SK-N-SH treated with all-trans-retinoic acid at 6 μM for 48 hours (cell line): ENCODE results near the gene ZEB1.
"Not testable (repeated sequence)": the region's sequence is repeated elsewhere in the genome, so short reads cannot be mapped to it uniquely, and the experiment has no call there.

Experiments
- ATAC-seq: fragments of 200-7000 bp; cut with Tn5 transposase; 3 replicates; pipeline ENCODE4 v1.9.1; 2020; ENCODE audit warnings: mild to moderate bottlenecking, moderate library complexity
- ARNTL ChIP-seq: fragments of 450-650 bp; formaldehyde crosslinking; IDR thresholded peaks from 2 replicates; pipeline ENCODE4 v1.5.0; 2020; ENCODE audit warnings: low read depth, mild to moderate bottlenecking, moderate library complexity, borderline replicate concordance
- BACH2 ChIP-seq: fragments of 250-450 bp; sonication (Bioruptor Pico); IDR thresholded peaks from 2 replicates; pipeline ENCODE4 v1.9.0; 2021; ENCODE audit warnings: mild to moderate bottlenecking, borderline replicate concordance
- CSDC2 ChIP-seq: fragments of 250-450 bp; sonication (Bioruptor Pico); IDR thresholded peaks from 2 replicates; pipeline ENCODE4 v1.5.0; 2020; ENCODE audit warnings: mild to moderate bottlenecking, moderate library complexity
- GLIS3 ChIP-seq: fragments of 250-450 bp; sonication (Bioruptor Pico); IDR thresholded peaks from 2 replicates; pipeline ENCODE4 v1.5.0; 2020; ENCODE audit warnings: mild to moderate bottlenecking, moderate library complexity
- ISL1 ChIP-seq: fragments of 250-450 bp; sonication (Bioruptor Pico); IDR thresholded peaks from 2 replicates; pipeline ENCODE4 v2.1.2; 2022; ENCODE audit warnings: mild to moderate bottlenecking, moderate library complexity
- OSR1 ChIP-seq: fragments of 250-450 bp; sonication (Bioruptor Pico); IDR thresholded peaks from 2 replicates; pipeline ENCODE4 v1.8.0; 2022; ENCODE audit warnings: moderate library complexity, mild to moderate bottlenecking, inconsistent platforms
- POU6F1 ChIP-seq: fragments of 250-450 bp; sonication (Bioruptor Pico); IDR thresholded peaks from 2 replicates; pipeline ENCODE4 v1.8.0; 2021; ENCODE audit warnings: low read depth, mild to moderate bottlenecking, moderate library complexity, borderline replicate concordance
- PPARA ChIP-seq: fragments of 250-450 bp; sonication (Bioruptor Pico); IDR thresholded peaks from 2 replicates; pipeline ENCODE4 v1.5.0; 2020; ENCODE audit warnings: mild to moderate bottlenecking, borderline replicate concordance
- RARB ChIP-seq: fragments of 250-450 bp; sonication (Bioruptor Pico); IDR thresholded peaks from 2 replicates; pipeline ENCODE4 v1.8.0; 2021; ENCODE audit warnings: mild to moderate bottlenecking, moderate library complexity
- SNAI2 ChIP-seq: fragments of 250-450 bp; sonication (Bioruptor Pico); IDR thresholded peaks from 2 replicates; pipeline ENCODE4 v1.5.0; 2020; ENCODE audit warnings: mild to moderate bottlenecking, moderate library complexity
- TCF4 ChIP-seq: fragments of 250-450 bp; sonication (Bioruptor Pico); IDR thresholded peaks from 2 replicates; pipeline ENCODE4 v1.8.0; 2021; ENCODE audit warnings: mild to moderate bottlenecking, moderate library complexity, borderline replicate concordance
- TOX ChIP-seq: fragments of 250-450 bp; sonication (Bioruptor Pico); IDR thresholded peaks from 2 replicates; pipeline ENCODE4 v1.8.0; 2021; ENCODE audit warnings: mild to moderate bottlenecking, moderate library complexity, borderline replicate concordance
- ZC3H10 ChIP-seq: fragments of 250-450 bp; sonication (Bioruptor Pico); IDR thresholded peaks from 2 replicates; pipeline ENCODE4 v1.5.1; 2021; ENCODE audit warnings: mild to moderate bottlenecking, moderate library complexity
- ZFP3 ChIP-seq: fragments of 250-450 bp; sonication (Bioruptor Pico); IDR thresholded peaks from 2 replicates; pipeline ENCODE4 v1.5.0; 2020; ENCODE audit warnings: mild to moderate bottlenecking, moderate library complexity
- ZFP30 ChIP-seq: fragments of 450-650 bp; formaldehyde crosslinking; IDR thresholded peaks from 2 replicates; pipeline ENCODE4 v1.5.0; 2022; ENCODE audit warnings: mild to moderate bottlenecking, moderate library complexity
- ZNF565 ChIP-seq: fragments of 450-650 bp; formaldehyde crosslinking; conservative IDR thresholded peaks from 2 replicates; pipeline ENCODE4 v1.5.0; 2020; ENCODE audit warnings: low read depth, mild to moderate bottlenecking, moderate library complexity
- ZNF70 ChIP-seq: fragments of 450-650 bp; formaldehyde crosslinking; IDR thresholded peaks from 2 replicates; pipeline ENCODE4 v1.5.0; 2020; ENCODE audit warnings: mild to moderate bottlenecking, moderate library complexity
- ZNF8 ChIP-seq: fragments of 450-650 bp; formaldehyde crosslinking; IDR thresholded peaks from 2 replicates; pipeline ENCODE4 v1.5.0; 2020; ENCODE audit warnings: mild to moderate bottlenecking, moderate library complexity
- TF ChIP-seq, protein P1 (sequence below): fragments of 250-450 bp; sonication (Bioruptor Pico); IDR thresholded peaks from 2 replicates; pipeline ENCODE4 v1.8.0; 2020; ENCODE audit warnings: mild to moderate bottlenecking, moderate library complexity, borderline replicate concordance
- TF ChIP-seq, protein P2 (sequence below): fragments of 250-450 bp; sonication (Bioruptor Pico); IDR thresholded peaks from 2 replicates; pipeline ENCODE4 v1.5.1; 2020; ENCODE audit warnings: low read depth, mild to moderate bottlenecking, moderate library complexity
- TF ChIP-seq, protein P3 (sequence below): fragments of 250-450 bp; sonication (Bioruptor Pico); IDR thresholded peaks from 2 replicates; pipeline ENCODE4 v1.5.1; 2021; ENCODE audit warnings: mild to moderate bottlenecking, moderate library complexity

ZEB1 gene

GRCh38 chr10:31358688-31359330 lies 39.8 kb downstream of the ZEB1 start:
- TF ChIP-seq, protein P1, sequence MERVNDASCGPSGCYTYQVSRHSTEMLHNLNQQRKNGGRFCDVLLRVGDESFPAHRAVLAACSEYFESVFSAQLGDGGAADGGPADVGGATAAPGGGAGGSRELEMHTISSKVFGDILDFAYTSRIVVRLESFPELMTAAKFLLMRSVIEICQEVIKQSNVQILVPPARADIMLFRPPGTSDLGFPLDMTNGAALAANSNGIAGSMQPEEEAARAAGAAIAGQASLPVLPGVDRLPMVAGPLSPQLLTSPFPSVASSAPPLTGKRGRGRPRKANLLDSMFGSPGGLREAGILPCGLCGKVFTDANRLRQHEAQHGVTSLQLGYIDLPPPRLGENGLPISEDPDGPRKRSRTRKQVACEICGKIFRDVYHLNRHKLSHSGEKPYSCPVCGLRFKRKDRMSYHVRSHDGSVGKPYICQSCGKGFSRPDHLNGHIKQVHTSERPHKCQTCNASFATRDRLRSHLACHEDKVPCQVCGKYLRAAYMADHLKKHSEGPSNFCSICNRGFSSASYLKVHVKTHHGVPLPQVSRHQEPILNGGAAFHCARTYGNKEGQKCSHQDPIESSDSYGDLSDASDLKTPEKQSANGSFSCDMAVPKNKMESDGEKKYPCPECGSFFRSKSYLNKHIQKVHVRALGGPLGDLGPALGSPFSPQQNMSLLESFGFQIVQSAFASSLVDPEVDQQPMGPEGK: no peak
- no peak for TF ChIP-seq CSDC2
- TF ChIP-seq ZNF8 (CRISPR knock-in tag): no peak
- no peak for TF ChIP-seq TOX (CRISPR knock-in tag)
- TF ChIP-seq ZFP30: no peak
- TF ChIP-seq TCF4: no peak
- no peak for TF ChIP-seq BACH2 (CRISPR knock-in tag)

GRCh38 chr10:31359979-31360378 lies 41.0 kb downstream of the ZEB1 start:
- TF ChIP-seq ZNF565 (no peak), RARB (CRISPR knock-in tag) (no peak), PPARA (CRISPR knock-in tag) (no peak), POU6F1 (CRISPR knock-in tag) (no peak), ZFP3 (CRISPR knock-in tag) (no peak), CSDC2 (no peak), ZNF70 (no peak), SNAI2 (no peak), ZC3H10 (CRISPR knock-in tag) (no peak), ISL1 (CRISPR knock-in tag) (no peak), OSR1 (CRISPR knock-in tag) (no peak), BACH2 (CRISPR knock-in tag) (no peak), ZFP30 (no peak), GLIS3 (CRISPR knock-in tag) (no peak), ARNTL (CRISPR knock-in tag) (no peak), TOX (CRISPR knock-in tag) (no peak), TCF4 (no peak)
- TF ChIP-seq, protein P1: no peak
- TF ChIP-seq, protein P2, sequence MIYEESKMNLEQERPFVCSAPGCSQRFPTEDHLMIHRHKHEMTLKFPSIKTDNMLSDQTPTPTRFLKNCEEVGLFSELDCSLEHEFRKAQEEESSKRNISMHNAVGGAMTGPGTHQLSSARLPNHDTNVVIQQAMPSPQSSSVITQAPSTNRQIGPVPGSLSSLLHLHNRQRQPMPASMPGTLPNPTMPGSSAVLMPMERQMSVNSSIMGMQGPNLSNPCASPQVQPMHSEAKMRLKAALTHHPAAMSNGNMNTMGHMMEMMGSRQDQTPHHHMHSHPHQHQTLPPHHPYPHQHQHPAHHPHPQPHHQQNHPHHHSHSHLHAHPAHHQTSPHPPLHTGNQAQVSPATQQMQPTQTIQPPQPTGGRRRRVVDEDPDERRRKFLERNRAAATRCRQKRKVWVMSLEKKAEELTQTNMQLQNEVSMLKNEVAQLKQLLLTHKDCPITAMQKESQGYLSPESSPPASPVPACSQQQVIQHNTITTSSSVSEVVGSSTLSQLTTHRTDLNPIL (CRISPR knock-in tag): no peak
- TF ChIP-seq, protein P3, sequence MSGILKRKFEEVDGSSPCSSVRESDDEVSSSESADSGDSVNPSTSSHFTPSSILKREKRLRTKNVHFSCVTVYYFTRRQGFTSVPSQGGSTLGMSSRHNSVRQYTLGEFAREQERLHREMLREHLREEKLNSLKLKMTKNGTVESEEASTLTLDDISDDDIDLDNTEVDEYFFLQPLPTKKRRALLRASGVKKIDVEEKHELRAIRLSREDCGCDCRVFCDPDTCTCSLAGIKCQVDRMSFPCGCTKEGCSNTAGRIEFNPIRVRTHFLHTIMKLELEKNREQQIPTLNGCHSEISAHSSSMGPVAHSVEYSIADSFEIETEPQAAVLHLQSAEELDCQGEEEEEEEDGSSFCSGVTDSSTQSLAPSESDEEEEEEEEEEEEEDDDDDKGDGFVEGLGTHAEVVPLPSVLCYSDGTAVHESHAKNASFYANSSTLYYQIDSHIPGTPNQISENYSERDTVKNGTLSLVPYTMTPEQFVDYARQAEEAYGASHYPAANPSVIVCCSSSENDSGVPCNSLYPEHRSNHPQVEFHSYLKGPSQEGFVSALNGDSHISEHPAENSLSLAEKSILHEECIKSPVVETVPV: no peak
- TF ChIP-seq, all 23 proteins: peak for 0
- ATAC-seq: no peak

More at GRCh38 chr10:31358688-31359330, 39.8 kb downstream of the ZEB1 start:
- 0 out of 3 replicates have a peak, but pooled peaks have one; percentile 37 for ATAC-seq

DNA sequence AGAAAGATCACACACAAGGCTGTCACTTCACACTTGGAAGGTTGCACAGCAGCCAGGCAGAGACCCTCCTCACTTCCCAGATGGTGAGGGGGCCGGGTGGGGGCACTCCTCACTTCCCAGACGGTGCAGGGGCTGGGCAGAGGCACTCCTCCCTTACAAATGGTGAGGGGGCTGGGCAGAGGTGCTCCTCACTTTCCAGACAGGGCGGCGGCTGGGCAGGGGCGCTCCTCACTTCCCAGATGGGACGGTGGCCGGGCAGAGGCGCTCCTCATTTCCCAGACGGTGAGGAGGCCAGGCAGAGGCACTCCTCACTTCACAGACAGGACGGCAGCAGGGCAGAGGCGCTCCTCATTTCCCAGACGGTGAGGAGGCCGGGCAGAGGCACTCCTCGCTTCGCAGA lies 42.5 kb downstream of the ZEB1 start:
- not testable (repeated sequence) for ATAC-seq

DNA sequence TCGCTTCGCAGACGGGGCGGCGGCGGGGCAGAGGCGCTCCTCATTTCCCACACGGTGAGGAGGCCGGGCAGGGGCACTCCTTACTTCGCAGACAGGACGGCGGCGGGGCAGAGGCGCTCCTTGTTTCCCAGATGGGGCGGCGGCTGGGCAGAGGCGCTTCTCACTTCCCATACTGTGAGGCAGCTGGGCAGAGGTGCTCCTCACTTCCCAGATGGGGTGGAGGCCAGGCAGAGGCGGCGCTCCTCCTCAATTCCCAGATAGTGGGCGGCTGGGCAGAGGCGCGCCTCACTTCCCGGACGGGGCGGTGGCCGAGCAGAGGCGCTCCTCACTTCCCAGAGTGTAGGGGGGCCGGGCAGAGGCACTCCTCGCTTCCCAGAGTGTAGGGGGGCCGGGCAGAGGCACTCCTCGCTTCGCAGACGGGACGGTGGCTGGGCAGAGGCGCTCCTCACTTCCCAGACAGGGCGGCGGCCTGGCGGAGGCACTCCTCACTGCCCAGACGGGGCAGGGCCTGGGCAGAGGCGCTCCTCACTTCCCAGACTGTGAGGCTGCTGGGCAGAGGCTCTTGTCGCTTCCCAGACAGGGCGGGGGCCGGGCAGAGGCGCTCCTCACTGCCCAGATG lies 43.1 kb downstream of the ZEB1 start:
- TF ChIP-seq TCF4 (no peak), POU6F1 (CRISPR knock-in tag) (no peak), CSDC2 (no peak), BACH2 (CRISPR knock-in tag) (no peak), ZNF8 (CRISPR knock-in tag) (no peak), ZNF70 (no peak), ARNTL (CRISPR knock-in tag) (no peak), SNAI2 (no peak), ZFP30 (no peak), ZC3H10 (CRISPR knock-in tag) (no peak), ZFP3 (CRISPR knock-in tag) (no peak), ISL1 (CRISPR knock-in tag) (no peak), OSR1 (CRISPR knock-in tag) (no peak), PPARA (CRISPR knock-in tag) (no peak), TOX (CRISPR knock-in tag) (no peak)
- TF ChIP-seq, protein P2 (CRISPR knock-in tag): no peak
- no peak for ATAC-seq

- ATAC-seq: not testable (repeated sequence)
These were observed 44.7 kb downstream of the ZEB1 start for GRCh38 chr10:31363696-31364095.
